HuH-7.5 (cell line): ENCODE results near the gene P2RY8.
A peak's percentile ranks its signal among the peaks of the same experiment; 100 is the strongest.
"Not testable (repeated sequence)": the region's sequence is repeated elsewhere in the genome, so short reads cannot be mapped to it uniquely, and the experiment has no call there.

Experiments used
- DNase-seq: peaks from one replicate; pipeline ENCODE4 v3.0.0; 2011; ENCODE audit warnings: low spot score

The P2RY8 gene, protein sequence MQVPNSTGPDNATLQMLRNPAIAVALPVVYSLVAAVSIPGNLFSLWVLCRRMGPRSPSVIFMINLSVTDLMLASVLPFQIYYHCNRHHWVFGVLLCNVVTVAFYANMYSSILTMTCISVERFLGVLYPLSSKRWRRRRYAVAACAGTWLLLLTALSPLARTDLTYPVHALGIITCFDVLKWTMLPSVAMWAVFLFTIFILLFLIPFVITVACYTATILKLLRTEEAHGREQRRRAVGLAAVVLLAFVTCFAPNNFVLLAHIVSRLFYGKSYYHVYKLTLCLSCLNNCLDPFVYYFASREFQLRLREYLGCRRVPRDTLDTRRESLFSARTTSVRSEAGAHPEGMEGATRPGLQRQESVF

DNA sequence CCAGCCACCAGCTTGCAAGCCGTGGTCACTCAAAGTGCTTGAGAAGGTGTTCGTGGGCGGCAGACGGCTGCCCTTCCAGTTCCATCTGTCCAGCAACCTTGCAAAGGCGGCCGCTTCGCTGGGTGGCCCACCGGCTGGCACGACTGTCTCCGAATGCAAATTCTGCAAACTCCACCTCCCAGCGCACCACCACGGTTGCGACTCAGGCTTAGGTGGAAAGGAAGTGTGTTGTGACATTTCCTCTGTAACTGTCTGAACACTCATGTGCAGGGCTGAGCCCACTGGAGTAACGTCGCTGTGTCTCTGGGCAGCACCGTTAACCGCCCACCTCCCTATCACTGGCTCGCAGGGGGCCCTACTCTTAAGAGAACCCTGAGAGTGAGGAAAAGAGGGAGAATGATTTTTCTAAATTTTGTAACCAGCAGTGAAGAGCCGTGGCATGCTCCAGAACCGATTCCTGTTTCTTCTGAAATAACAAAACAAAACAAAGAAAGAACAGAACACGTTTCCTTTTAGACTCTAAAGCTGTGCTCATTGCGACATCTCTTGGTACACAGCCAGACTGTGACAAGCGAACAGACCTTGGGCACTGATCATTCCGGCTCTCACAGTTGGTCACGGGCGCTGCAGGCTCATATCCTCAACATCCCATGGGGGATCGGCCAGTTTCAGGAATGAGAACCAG, at the start of gene P2RY8:
TSS of gene P2RY8 (minus strand) at position 155 of the 685 bp plus-strand sequence. CDS start 70,627 bp downstream, outside the sequence.
- peak; percentile 11 for DNase-seq

DNA sequence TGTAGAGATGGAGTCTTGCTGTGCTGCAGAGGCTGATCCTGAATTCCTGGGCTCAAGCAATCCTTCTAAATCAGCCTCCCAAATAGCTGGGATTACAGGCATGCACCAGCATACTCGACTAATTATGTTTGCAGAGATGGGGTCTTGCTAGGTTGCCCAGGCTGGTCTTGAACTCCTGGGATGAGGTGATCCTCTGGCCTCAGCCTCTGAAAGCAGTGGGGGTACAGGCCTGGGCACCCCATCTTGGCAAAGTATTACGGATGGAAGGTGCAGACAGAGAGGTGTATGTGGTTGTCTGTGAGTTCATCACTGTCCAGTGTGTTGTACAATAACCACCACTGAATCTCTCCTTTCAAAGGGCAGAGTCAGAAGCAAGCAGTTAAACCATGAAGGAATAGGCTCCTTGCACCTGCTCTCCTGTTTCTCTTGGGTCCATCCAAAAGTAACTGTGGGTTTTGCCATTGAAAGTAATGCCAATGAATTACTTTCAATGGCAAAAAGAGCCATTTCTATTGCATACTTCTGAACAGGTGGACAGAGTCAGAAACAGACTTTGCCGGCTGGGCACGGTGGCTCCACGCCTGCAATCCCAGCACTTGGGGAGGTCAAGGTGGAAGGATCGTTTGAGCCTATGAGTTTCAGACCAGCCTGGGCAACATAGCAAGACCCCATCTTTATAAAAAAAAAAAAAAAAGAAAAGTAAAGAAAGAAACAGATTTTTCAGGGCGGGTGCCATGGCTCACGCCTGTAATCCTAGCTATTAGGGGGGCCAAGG, 47.4 kb upstream of the P2RY8 start:
- no peak for DNase-seq

DNA sequence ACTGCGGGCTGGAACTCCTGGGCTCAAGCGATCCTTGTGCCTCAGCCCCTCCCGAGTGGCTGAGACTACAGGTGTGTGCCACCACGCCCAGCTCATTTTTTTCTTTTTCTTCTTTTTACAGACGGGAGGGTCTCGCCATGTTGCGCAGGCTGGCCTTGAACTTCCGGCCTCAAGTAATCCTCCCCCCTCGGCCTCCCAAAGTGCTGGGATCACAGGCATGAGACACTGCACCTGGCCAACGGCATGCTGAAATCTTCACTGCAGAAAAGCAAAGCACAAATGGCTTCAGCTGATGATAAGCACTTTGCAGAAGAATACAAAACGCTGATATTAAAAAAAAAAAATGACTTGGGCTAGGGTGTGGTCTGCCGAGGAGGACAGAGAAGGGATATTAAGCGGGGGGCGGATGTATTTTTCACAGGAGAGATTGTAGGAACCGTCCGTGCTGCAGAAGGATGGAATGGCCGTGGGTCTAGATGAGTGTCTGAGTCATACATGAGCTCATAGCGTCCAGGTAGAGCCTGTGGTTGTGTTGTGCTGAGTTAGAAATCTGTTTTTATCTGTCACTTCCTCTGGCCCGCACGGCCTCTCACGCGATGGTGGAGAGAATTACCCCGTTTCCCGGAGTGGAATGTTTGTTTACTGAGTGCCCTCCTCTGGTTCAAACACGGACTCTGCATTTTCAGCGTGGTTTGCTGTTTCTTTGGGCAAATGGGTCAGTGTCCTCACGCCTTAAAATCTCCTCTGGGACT, 45.9 kb upstream of the P2RY8 start:
- DNase-seq = no peak

DNA sequence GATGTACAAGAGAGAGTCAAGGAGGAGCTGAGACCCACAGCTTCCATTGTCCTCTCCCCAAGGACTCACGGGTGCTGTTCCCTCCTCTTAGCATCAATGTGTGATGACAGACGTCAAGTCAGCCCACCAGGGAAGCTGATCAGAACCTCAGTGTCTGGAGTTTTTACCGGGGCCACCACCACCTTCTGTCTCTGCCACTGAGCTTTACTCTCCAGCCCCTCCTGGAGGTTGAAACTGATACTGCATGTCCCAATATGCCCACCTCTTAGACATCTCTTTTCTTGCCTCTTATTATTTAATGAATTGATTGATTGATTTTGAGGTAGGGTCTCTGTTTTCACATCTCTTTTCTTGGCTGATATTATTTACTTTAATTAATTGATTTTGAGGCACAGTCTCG, 44.1 kb upstream of the P2RY8 start:
- peak; percentile 36 for DNase-seq

DNA sequence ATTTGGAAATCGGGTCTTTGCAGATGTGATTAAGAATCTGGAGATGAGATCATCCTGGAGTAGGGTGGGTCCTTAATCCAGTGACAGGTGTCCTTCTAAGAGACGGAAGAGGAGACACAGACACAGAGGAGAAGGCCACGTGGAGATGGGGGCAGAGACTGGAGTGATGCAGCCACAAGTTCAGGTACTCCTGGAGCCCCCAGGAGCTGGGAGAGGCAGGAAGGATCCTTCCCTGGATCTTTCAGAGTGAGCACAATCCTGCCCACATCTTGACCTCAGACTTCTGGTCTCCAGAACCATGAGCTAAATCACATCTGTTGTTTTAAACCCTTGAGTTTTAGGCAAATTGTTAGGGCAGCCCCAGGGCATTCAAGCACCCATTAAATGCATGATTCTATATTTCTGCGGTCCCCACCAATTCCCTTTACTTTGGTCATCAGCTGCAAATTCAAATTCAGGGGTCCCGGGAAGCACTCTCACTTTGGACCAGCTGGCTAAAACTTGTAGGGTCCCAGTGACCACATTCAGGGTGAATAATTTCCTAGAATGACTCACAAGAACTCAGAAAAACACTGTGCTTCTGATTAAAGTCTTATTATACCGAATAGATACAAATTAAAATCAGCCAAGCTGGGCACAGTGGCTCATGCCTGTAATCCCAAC, 41.7 kb upstream of the P2RY8 start:
- DNase-seq = no peak

DNA sequence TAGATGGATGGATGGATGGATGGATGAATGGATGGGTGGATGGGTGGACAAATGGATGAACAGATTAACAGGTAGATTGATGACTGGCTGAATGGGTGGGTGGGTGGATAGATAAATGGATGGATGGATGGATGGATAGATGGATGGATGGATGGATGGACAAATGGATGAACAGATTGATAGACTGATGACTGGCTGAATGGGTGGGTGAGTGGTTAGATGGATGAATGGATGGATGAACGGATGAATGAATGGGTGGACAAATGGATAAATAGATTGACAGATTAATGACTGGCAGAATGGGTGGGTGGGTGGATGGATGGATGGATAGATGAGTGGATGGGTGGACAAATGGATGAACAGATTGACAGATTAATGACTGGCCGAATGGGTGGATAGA, 40.9 kb upstream of the P2RY8 start:
- no peak for DNase-seq

DNA sequence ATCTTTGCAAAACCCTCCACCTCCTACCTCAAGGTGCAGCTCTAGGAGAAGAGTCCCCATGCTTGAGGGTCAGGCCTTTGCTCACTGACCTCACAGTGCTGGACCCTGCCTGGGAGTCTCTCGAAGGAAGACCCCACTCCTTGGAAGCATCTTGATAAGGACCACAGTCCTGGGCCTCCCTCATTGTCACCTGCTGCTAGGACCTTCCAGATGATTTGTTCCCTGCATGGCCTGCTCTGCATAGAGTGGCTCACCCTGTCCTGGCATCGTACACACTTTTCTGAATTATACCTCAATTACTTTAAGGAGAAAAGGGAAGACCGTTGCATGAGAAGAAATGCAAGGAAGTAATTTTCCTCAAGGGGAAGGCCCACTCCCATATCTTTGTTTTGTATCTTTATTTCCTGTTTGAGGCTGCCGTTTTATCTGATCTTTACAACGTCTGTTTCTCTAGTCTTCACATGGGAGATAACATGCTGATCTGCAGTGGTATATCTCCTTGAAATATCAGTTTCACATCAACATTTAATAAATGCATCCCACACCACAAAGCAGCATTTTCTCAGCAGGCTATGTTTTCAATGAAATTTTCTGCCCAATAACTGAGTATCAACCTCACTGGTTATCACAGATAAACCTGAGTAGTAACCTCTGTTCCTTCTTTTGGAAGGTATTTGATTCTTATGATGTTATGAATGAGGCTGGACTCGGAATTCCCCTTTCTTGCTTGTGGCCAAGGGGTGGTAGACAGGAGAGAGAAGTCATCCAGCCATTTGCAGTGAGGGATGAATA, 39.4 kb upstream of the P2RY8 start:
- DNase-seq = no peak

DNA sequence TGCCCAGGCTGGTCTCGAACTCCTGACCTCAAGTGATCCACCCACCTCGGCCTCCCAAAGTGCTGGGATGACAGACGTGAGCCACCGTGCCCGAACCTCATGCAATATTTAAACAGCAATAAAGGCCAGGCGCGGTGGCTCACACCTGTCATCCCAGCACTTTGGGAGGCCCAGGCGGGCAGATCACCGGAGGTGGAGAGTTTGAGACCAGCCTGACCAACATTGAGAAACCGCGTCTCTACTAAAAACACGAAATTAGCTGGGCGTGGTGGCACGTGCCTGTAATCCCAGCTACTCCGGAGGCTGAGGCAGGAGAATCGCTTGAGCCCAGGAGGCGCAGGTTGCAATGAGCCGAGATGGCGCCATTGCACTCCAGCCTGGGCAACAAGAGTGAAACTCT, 37.2 kb upstream of the P2RY8 start:
- DNase-seq = not testable (repeated sequence)

DNA sequence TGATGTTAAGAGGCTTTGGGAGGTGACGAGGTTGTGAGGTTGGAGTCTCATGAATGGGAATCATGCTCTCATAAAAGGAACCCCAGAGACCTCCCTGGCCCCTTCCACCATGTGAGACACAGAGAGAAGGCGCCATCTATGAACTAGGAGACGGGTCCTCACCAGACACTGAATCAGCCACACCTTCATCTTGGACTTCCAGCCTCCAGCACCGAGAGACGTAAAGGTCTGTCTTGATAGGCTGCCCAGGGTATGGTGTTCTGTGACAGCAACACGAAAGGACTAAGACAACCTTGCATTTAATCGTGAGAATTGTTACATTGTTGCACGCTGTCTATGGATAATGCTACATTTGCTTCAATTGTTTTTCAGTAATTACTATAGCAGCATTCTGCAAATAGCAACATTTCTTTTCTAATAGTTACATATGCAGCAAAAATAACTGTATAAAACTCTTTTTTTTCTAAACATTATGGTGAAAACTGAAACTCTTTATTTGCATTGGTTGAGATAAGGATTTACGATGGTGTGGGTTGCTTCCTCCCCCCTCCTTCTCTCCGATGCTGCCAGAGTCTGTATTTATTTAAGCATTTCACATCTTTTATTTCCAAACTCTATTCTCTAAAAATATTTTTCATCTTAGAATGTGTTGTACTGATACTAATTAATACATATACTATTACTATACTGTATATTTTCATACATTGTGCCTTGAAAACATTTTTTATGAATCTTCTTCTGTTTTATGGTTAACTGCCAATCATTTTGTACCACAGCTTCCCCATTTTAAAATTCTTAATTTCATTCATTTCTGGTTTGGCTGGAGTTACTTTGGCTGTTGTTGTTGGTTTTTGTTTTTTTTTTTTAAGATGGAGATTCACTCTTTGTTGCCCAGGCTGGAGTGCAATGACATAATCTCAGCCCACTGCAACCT, 28.0 kb upstream of the P2RY8 start:
- no peak for DNase-seq

DNA sequence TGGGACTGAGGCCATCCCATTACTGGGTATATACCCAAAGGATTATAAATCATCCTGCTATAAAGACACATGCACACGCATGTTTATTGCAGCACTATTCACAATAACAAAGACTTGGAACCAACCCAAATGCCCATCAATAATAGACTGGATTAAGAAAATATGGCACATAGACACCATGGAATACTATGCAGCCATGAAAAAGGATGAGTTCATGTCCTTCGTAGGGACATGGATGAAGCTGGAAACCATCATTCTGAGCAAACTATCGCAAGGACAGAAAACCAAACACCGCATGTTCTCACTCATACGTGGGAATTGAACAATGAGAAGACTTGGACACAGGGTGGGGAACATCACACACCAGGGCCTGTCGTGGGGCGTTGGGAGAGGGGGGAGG, 27.1 kb upstream of the P2RY8 start:
- DNase-seq = not testable (repeated sequence)

DNA sequence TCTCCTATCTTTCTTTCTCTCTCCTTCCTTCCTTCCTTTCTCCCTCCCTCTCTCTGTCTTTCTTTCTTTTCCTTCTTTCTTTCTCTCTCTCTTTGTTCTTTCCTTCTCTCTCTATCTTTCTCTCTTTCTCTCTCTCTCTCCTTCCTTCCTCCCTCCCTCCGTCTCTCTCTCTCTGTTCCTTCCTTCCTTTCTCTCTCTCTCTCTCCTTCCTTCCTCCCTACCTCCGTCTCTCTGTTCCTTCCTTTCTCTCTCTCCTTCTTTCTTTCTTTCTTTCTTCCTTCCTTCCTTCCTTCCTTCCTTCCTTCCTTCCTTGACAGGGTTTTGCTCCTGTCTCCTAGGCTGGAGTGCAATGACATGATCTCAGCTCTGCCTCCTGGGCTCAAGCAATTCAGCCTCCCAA, 24.2 kb upstream of the P2RY8 start:
- DNase-seq = no peak

DNA sequence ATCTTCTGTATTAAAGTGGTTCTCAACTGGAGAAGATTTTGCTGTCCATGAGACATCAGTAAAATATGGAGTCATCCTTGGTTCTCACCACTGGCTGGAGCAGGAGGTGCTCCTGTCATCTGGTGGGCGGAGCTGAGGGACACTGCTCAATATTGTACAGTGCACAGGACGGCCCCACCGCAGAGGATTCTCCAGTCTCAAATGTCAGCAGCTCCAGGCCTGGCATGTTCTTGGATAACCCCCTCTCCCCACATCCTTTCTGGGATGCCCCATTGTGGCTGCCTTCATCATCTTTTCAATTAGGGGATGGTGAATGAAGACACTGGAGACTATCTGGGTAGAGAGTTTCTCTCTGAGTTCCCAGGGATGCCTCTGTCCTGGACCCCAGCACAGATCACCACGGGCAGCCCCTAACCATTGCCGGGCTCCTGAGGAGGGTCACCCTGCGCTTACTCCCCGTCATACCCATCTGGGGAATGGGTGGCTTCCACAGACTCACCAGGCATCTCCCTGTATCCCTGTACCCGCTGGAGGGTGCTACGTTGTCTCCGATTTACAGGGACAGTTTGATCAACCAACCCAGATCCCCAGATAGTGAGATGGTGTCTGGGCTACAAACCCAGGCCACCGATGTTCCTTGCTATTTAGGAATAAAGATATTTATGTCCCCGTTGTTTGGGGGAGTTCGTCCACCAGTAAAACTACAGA, 21.9 kb upstream of the P2RY8 start:
- no peak for DNase-seq

DNA sequence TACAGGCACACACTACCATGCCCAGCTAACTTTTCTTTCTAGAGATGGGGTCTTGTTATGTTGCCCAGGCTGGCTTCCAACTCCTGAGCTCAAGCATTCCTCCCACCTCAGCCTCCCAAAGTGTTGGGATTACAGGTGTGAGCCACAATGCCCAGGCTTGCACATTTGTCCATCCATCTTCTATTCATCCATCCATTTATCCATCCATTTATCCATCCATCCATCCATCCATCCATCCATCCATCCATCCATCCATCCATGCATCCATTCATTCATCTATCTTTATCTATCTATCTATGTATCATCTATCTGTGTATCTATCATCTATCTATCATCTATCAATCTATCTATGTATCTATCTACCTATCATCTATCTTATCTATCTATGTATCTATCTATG, 20.5 kb upstream of the P2RY8 start:
- not testable (repeated sequence) for DNase-seq

DNA sequence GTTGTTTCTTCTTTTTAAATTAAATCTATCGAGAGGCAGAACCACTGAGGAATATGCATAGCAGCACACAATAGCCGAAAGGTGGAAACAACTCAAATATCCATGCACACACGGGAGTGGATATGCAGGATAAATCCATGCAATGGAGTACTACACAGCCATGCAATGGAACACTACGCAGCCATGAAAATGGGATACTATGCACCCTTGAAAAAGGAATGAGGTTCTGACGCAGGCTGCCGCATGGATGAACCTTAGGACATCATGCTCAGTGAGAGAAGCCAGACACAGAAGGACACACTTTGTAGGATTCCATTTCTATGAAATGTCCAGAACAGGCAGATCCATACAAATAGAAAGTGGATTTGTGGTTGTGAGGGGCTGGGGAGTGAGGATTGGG, 18.4 kb upstream of the P2RY8 start:
- no peak for DNase-seq

DNA sequence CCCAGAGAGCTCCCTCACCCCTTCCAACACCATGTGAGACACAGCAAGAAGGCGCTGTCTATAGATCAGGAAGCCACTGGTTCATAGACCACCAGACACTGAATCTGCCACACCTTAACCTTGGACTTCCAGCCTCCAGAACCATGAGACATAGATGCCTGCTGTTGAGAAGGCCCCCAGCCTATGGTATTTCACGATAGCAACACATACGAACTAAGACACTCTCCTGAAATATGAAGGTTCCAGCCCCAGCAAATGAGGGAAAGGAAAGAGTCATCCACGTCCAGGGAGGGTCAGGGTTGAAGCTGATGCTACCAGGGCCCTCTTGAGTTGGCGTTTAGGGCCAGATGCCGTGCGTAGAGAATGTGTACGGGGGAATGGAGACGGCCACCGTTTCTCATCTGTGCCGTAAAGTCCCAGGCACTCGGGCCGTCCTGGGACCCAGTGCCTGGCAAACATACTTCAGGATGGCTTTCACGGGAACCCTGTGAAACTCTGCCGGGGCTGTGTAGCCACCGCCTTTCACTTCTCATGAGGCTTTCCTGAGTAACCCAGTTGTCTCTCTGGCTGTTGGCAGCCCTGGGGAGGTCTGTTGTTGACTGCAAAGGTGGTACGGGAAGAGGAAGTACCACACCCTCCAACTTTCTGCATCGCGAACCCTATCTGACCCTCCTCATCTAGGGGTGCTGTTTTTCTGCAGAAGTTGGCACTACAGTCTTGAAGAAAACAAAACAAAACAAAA, 17.7 kb upstream of the P2RY8 start:
- DNase-seq = no peak

DNA sequence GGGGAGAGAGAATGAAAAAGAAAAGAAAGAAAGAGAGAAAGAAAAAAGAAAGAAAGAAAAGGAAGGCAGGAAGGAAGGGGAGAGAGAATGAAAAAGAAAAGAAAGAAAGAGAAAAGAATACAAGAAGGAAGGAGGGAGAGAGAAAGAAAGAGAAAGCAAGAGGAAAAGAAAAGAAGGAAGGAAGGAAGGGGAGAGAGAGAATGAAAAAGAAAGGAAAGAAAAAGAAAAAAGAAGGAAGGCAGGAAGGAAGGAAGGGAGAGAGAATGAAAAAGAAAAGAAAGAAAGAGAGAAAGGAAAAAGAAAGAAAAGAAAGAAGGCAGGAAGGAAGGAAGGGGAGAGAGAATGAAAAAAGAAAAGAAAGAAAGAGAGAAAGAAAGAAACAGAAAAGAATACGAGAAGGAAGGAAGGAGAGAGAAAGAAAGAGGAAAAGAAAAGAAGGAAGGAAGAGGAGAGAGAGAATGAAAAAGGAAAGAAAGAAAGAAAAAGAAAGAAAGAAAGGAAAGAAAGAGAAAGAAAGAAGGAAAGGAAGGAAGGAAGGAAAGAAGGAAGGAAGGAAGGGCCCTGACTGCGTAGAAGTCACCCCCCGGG, 15.1 kb upstream of the P2RY8 start:
- DNase-seq = no peak

DNA sequence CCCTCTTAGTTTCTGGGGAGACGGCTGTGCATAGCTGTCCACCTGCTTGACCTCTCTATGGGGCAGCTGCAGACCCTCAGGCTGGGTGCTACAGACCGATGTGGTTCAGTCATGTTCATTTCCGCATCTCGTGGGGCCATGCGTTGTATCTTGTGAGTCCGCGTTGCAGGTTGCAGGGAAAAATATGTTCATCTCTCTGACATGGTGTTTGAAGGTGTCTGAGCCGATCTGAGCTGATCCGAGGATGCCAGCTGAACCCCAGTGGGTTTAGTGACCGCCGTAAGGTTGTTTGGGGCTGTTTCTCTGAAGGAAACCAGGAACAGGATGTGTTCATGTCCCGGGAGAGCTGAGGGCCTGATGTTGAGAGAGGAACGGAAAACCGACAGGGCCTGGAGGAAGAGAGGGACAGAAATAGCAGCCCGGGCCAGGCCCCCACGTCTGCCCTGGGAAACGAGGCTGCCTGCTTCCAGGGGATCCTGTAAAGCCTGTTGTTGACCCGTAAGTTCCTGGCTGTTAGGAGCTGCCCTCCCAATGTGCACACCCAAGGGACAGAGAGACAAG, 9.8 kb upstream of the P2RY8 start:
- no peak for DNase-seq
